GM21515 (cell line): Measurements from ENCODE around the gene SH3RF3.
A peak's percentile ranks its signal among the peaks of the same experiment; 100 is the strongest.

ENCODE experiments used
- ATAC-seq: cut with Tn5 transposase; IDR thresholded peaks from one replicate; pipeline ENCODE4 v1.9.1; 2021; ENCODE audit not compliant: unreplicated experiment

Gene SH3RF3

DNA sequence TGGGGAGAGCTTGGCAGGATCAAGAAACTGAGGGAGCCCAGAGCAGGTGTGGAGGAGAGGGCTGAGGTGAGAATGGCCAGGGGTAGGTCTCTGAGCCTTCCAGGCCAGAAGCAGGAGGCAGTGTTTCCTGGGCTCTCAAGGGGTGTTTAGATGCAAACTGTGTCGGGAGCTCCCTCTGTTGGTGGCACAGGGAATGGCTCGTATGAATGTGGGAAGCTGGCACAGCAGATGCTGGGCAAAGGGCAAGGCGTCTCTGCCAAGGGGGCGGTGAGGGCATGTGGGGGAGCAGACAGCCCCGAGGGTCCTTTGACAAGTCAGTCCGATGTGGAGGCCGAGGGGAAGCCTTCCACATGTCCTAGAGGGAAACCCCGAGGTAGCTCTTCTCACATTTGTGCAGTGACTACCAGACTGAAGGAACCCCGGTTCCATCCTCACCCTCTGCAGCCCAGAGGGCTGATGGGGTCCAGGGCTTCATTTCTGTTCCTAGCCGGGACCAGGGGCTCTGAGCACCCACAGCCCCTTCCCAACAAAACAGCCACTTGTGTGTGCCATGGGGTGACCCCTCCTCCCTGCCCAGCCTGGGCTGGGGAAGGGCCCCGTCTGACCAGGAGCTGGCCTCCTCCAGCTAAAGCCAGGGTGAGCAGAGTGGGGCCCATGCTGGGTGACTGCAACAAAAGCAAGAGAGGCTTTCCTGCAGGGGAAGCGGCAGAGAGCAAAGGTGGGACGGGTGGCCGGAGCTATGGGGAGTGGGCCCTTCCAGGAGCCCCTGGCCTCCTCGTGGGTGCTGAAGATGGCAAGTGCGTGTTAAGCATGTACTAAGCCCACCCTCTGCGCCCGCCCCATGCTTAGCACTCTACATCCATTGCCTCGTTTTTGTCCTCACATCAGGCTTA, 381.4 kb downstream of the SH3RF3 start:
- ATAC-seq: no peak

DNA sequence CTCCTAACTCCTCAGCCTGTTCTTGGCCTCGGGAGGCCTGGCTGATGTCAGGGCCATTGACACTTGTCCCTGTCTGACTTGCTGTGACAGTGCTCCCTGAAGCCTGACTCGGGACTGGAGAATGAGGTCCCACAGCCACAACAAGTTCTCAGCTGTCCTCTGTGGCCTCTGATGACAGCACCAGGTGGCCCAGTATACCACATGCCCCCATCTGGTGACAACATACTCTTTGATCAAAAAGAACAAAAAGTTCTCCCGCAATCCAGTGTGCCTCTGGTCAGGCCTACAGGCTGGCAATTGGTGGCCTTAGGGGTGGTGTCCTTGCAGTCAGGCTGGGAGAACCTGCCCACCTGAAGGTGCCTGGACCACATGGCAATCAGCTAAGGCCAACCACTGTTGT, 382.2 kb downstream of the SH3RF3 start:
- no peak for ATAC-seq

DNA sequence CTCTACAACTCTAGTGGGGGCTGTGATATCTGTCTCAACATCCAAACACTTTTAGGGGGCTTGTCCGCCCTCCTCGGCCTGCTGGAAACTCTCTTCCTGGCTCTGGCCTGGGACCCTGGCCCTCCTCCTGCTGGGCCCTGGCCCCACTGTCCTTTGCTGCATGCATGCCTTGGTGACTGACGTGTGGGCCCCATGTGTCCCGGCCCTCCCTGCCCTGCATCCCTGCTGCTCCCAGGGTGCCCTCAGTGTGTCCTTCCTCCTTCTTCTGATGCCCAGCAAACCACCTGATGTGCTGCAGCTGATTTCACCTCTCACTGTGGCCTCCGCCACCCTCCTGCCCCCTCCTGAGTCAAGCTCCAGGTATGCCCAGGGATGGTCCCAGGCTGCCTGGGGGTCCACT, 383.1 kb downstream of the SH3RF3 start:
- ATAC-seq: no peak

DNA sequence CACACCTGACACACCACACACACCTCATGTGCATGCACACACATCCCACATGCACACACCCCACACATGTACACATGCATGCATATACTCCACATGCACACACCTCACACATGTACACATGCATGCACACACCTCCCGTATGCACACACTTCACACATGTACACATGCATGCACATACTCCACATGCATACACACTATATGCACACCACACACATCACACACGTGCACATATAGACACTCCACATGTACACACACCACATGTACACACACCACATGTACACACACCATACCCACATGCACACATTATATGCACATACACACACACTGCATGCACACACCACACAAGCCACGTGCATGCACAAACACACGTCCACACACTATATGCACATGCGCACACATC, 384.2 kb downstream of the SH3RF3 start:
- ATAC-seq: no peak

DNA sequence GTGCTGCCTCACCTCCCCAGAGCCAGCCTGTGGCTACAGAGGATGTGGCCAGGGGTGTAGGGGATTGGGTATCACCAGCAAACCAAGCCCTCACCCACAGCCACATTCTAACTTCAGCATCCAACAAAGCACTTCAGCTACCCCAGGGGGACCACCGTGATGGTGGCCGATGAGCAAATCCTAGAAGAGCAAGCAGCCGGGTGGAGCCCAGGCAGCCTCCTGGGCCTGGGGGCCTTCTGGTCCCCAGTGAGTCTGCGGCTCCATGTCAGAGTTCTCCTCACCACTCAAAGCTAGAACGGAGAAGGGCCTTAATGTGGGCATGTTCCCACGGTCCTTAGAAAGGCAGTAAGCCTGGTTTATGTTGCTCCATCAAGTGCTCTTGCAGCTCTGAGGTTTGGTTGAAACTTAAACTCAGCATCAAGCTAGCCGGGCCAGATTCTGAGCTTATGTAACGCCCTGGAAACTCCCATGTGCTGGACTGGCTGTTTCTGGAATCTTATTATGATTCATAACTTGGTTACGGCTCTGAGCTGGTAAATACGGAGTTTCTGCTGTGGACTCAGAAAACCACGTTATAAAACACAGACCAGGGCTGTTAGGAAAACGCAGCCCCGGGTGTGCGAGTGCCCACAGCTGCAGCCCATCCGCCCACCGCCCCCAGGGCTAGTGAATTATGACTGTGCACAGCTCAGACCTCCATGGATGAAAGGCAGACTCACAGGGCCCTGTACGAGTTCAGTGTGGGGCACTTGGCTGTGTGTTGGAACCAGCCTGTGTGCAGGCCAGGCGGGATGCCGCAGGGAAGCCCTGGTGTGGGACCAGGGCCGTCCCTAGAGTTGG, 385.0 kb downstream of the SH3RF3 start:
- ATAC-seq: peak; percentile 50

DNA sequence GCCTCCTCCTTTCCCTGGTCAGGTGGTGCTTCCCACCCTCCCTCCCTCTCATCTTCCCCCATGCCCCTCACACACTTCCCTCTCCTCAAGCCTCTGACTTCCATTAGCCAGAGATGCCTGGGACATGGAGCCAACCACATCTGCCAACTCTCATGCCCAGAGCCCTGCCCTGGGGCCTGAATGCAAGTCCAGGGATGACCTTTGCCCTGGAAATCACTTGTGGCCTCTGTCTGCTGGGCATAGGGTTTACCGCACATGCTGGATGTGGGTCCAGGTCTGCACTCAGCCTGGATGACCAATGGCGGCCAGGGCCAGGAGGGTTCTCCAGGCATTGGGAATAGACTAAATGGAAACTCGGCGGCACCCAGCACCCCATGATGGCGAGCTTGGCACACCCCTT, 385.9 kb downstream of the SH3RF3 start:
- ATAC-seq: no peak

DNA sequence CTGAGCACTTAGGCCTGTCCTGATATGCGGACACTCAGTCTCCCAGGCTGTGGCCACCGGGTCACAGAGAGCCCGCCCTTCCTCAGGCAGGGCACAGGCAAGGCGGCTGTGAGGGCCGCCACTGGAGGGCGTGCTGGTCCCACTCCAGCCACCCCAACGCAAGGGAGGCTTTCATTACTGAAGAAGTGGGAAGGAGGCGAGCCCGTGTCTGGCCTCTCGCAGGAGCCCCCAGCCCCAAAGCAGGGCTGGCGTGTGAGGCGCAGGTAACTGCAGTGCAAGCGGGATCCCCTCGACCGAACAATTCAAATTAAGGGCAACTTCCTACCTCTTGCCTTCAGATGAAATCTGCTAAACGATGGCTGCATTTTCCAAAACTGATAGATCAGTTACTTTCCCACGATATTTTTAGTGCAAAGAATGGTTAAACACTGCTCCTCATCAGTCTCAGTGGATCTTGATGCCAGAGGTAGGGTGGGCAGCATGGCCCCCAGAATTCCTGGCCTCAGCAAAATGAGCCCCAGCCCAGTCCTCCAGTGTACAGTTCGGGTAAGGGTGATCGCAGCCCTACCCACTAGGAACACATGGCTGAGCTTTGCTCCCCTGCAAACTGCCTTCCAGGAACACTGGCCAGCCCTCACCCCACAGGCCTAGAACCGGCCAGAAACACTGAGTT, 387.6 kb downstream of the SH3RF3 start:
- ATAC-seq: no peak

DNA sequence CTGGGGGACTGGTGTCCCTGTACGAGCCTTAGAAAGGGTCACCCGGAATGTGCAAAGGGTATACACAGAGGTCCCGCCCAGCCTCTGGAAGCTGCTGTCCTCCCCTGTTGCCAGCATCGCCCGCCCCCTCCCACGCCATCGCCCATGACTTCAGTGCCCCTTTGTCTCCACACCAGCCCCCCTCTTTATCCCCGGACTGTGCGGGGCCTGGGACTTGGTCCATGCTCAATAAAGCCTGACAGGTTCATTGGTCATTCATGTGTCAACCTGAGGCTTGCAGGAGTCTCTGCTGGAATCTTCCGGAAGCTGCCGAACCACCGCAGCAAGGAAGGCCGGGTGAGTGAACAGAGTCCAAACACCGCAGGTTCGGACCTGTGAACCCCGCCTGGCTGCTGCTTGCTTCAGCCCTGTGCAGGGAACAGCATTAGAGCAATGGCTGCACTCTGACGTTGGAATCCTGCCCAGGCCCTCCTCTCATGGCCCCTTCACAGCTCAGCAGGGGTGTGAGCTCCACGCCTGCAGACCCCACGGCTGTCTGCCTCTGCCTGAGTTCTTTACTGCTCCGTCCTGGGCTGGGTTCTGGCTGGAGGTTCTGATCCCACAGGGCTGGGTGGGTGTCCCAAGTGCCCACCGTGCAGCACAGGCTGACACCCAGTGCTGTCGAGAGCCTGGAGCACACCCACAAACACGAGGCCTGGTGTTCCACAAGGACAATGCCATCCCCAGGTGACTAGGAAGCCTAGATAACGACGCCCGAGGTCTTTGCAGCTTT, 388.3 kb downstream of the SH3RF3 start:
- no peak for ATAC-seq

DNA sequence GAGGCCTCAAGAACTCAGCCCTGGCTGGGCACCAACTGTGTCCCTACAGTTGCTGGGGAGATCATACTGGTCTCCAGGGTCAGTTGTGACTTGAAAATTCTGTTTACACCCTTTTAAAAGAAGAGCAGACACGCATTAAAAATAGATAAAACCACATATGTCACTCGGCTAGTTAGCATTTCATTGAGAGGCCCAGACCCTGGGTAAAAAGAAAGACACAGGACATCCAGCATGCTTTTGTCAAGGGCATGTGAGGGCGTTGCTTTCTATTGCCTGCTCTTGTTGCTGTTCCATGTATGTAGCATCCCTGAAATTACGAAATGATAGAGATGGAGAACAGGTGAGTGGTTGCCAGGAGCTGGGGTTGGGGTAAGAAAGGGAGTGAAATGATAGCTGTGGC, 390.5 kb downstream of the SH3RF3 start:
- ATAC-seq: no peak

DNA sequence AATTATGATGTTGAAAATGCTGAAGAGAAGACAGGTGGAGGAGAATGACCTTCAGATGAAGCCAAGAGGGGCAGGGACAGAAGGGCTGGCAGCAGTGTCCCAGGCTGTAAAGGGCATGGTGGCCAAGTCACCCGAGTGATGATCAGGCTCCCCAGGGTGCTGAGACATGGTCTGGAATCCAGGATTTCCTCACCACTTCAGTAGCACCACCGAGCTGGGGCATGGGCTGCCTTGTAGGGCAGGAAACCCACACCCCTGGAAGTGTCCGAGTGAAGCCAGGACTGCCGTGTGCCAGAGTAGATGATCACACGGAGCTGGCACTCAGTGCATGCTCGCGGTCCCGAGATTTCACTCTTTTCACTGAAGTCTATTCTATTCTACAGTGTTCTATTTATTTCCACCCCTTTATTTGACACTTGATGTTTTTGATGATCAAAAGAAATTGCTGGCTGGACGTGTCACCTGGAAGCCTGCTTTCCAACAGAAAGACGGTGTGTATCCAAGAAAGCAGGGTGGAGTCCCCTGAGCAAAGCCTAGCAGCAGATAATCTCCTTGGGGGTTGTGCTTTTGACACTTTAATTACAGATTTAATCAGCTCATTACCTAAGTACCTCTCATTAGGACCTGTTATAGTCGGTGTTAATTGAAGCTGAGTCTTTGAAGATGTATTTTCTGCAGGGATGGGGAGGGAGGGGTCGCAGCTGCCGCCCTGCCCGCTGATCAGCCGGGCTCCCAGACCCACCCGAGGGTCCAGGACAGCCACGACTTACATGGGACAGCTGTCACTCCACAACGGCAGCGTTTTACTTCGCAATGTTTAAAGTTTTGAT, 392.4 kb downstream of the SH3RF3 start:
- no peak for ATAC-seq

DNA sequence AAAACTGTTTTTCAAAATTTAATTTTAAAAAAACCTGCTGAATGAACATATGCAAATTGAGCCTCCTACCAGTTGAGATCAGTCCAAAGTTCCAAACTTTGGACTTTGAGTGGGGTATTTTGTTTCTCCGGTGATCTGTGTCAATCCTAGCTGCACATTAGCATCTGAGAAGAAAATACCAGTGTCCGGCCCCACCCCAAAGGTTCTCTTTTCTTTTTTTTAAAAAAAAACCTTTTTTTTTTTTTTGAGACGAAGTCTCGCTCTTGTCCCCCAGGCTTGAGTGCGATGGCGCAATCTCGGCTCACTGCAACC, 393.0 kb downstream of the SH3RF3 start:
- ATAC-seq: no peak

DNA sequence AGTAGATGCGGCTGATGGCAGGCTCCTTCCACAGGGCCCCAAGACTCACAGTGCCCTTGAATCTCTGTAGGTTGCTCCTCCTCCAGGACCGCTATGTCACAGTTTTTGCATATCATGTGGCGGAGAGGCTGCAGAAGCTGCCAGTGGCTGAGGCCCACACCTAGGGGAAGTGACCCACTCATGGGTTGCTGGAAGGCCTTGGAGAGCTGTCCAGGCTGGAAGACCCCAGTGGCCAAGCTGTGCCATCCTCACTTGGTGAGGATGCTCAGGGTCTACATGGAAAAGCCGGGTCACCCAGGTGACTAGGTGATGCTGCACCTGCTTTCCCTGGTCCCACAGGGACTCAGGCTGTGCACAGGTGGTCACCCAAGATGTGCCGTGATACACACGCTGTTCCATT, 394.1 kb downstream of the SH3RF3 start:
- ATAC-seq: no peak

DNA sequence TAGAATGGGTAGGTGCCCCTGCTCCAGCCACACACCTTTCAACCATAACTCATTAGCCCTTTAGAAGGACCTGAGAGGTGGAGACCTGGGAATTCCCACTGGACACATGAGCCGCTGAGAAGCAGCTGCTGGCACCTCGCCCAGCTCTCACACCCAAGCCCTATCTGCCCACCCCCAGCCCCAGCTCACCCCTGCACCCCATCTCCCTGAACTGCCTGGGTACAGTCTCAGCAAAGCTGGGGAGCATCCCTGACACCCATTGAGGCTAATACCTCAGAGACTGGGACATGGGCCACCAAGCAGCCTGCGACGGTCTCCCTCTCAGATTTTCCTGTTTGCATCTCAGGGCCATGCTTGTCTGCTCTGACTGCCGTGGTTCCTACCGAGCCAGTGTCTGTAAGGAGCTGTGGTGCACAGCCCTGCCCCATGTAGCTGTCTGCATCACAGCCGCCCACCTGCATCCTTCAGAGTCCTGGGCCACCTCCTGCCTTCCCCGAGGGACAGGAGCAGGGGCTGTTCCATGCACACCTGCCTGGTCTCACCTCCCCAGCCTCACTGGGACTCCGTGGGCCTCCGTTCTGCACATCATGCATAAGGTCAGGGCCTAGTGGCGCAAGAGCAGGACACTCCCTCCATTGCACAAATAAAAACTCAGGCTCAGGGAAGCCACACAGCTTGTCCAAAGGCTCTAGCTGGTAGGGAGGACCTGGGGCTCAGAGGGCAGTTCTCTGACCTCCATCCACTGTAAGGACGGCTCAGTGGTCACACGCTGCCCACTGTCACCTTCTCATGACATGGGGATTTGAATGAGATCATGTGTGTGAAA, 394.7 kb downstream of the SH3RF3 start:
- ATAC-seq: no peak

DNA sequence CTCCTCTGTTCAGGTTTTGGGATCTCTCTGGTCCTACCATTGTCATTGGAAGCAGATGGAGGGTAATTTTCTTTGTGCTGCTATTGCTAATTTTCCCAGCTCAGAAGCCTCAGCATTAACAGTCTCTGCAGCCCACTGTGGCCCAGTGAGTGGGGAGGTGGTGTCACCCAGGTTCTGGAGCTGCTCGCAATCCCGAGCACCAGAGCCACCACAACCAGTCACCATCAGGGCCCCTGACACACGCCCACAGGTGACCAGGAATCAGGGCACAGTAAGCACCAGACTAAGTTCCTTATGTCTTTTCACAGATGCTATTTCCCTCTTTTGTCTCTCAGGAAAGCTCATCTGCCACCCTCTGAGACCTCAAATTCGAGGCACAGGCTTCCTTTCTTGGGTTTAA, 396.8 kb downstream of the SH3RF3 start:
- ATAC-seq: no peak

DNA sequence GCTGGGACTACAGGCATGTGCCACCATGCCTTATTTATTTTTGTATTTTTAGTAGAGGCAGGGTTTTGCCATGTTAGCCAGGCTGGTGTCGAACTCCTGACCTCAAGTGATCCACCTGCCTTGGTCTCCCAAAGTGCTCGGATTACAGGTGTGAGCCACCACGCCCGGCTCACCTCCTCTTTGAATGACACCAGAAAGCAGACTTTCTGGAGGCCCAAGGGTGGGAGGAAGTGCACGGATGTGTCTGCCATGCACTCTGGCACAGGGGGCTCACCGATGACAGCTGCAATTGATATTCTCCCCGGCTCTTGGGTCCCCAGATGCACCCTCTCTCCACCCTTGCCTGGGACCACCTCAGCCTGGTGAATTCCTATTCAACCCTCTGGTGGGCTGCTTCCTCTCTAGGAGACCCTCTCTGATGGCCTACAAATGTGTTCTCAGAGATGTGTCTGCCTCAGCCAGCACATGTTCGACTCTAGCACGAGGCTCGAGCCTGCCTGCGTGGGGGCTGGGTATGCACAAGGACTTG, 397.5 kb downstream of the SH3RF3 start:
- ATAC-seq: no peak

DNA sequence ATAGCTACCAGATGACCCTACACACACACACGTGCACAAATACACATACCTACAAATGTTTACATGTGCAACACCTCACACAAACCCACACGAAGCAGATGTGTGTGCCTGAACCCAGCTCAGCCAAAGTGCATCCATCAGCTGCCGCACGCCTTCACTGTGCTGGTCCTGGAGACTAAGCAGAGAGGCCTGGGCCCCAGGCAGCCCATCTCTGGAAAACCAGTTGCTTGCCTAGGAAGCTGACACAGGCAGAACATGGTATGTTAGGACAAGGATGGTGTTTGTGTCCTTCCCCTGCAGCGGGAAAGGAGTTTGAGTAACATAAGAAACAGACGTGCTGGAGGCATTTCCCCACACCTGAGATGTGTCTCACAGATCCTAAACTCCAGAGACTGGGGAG, 398.1 kb downstream of the SH3RF3 start:
- ATAC-seq: no peak

DNA sequence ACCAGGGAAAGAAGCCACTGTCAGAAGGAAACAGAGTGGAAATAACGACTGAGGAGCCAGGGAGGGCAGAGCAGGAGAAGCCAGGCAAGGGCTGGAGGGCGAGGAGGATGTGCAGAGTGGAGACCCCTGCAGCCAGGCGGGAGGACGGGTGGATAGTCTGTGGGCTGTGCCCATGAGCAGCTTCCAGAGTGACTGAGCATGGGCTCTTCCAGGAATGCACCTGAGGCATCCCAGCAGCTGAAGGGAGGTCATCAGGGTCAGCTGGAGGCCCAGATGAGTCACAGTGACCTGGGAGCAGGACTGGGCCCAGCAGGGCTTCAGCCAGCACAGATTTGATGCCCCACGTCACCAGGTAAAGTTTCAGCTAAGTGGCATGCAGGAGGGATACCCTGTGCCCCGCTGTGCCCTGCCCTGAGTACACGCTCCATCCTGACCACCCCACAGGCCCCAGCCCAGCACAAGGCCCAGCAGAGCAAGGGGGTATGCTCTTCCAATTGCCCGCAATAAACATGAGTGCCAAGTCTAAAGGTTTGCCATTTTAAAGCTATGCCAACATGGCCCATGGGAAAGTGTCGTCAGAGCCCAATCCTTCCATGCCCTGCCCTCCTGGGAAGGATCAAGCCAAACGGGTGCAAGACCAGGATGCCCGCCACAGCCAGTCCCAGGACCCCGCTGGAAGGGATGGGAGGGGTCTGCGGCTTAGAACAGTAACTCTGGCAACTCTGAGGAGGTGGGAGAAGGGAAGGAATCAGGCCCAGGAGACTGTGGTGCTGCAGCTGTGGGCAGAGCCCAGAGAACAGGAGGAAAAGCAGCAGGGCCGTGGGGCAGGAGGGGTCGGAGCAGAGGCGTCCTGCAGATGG, 399.1 kb downstream of the SH3RF3 start:
- ATAC-seq: no peak

DNA sequence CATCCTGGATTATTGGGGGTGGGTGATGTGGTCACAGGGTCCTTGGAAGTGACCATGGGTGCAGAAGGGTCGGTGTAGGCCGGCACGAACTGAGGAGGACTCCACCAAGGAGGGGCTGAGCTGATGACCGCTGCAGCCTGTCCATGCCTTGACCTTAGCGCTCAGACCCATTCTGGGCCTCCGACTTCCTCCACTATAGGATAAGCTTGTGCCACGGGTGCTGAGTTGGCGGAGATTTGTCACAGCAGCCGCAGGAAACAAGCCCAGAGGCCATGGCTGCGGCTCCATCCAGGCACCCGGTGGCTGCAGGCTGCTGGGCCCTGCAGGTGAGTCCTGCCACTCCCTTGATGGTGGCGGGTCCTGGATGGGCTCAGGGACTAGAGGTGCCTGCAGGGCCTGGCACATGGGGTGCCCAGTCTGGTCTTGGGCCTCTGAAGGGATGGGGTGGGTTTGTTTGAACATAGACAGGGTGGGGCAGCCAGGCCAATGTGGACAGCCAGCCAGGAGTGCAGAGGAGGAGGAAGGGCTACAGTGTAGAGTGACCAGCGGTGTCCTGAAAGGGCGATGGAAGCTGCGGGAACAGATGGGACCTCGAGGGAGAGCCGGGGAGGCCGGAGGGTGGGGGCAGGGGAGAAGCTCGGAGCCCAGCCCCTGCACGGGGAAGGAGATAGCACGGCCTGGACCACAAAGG, 400.0 kb downstream of the SH3RF3 start:
- ATAC-seq: no peak
